ENCODE data around the gene TNF. TPM values are rescaled to one million over a fixed set of nuclear protein-coding genes. Genes with fewer than 3 reads are reported as not detected.

TNF gene
- total and polyA plus RNA-seq, 12 donors, result 0.22 to 3.2 (median 1.0) TPM; not detected in 1

GRCh38 chr6:31579119-31579505, 3.7 kb downstream of the TNF start:
- intact Hi-C loops (cut with DNase I), result no loop called here
- no peak for DNase-seq
- Histone ChIP-seq H3K36me3 (replicated peaks in 1 of 2) (no peaks in the 10 kb centered on the region), H3K4me3 (no peak overlapping the region), H3K27me3 (no peaks in the 10 kb centered on the region), H3K4me1 (replicated peaks in 1 of 2) (peaks cover 4 to 5% of the 10 kb centered on the region in 2 donors), H3K27ac (no peak overlapping the region), H3K9me3 (replicated peaks in 1 of 3) (no peaks in the 10 kb centered on the region)
- TF ChIP-seq CTCF (IDR thresholded peaks at IDR 0.05) (no peak), POLR2A (IDR thresholded peaks at IDR 0.05) (no peak)
- WGBS, 4 donors, result 87 to 94% (median 92%) methylated on average over 3 of the region's 3 CpGs

DNA sequence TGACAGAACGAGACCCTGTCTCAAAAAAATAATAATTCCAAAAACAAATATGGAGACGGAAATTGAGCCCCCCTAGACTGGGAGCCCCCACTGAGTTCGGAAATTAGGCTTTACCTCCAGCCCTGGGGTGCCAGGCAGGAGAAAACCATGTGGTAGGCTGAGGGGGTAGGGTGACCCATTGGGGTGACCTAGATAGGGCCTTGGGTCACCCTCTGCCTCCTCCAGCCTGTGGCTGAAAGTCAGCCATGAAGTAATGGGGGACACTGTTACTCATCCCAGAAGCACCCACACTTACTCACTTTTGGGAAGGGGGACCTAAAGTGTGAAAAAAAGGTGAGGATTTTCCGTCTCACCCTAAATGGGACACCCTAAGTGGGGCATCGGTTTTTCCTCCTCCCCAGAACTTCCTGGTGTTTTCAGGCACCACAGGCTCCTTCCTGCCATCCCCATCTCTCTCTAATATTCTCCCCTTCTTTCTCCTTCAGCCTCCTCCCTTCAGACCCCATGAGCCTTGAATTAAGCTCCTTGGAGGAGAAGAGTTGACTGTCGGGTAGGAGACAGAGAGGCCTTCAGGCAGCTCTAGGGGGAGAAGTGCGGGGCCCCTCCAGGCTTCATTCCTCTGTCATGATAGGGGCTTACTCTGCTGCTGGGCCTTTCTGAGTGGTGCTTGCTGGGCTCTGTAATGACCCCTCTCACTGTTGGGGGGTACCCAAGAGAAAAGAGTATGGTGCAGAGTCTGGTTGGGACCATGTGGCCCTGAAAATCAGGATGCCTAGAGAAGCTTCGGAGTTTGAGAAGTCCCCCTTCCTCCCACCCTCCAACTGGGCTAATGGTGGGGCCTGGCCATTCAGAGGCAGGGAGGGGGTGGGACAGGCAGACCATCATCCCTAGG, 4.4 kb downstream of the TNF start:
- Histone ChIP-seq H3K27me3 (no peaks in the 10 kb centered on the region), H3K4me1 (replicated peaks in 1 of 2) (peaks cover 4 to 5% of the 10 kb centered on the region in 2 donors), H3K36me3 (replicated peaks in 1 of 2) (no peaks in the 10 kb centered on the region), H3K9me3 (replicated peaks in 1 of 3) (no peaks in the 10 kb centered on the region), H3K4me3 (no peak overlapping the region), H3K27ac (no peak overlapping the region)
- intact Hi-C loops (cut with DNase I), result no loop called here
- no peak for TF ChIP-seq CTCF (IDR thresholded peaks at IDR 0.05)
- 87 to 90% (median 89%) methylated on average over 8 of the region's 8 CpGs for WGBS, 4 donors
- DNase-seq, result no peak

GRCh38 chr6:31580438-31580740, 5.0 kb downstream of the TNF start:
- H3K27me3 ChIP-seq, result no peaks in the 10 kb centered on the region
- H3K9me3 ChIP-seq (replicated peaks in 1 of 3), result no peaks in the 10 kb centered on the region
- H3K36me3 ChIP-seq (replicated peaks in 1 of 2), result no peaks in the 10 kb centered on the region
- WGBS, 4 donors, result 34 to 40% (median 38%) methylated on average over 11 of the region's 11 CpGs
- peak overlapping the region in 3 of 5 donors; percentile 45 to 77 (median 75) for H3K27ac ChIP-seq
- DNase-seq, result no peak
- peak overlapping the region in 2 of 4 donors; percentile 54 to 59 for H3K4me3 ChIP-seq
- intact Hi-C loops (cut with DNase I), result no loop called here
- TF ChIP-seq CTCF (IDR thresholded peaks at IDR 0.05), result no peak
- TF ChIP-seq POLR2A (IDR thresholded peaks at IDR 0.05), result no peak
- peaks cover 4 to 5% of the 10 kb centered on the region in 2 donors for H3K4me1 ChIP-seq (replicated peaks in 1 of 2)

- peak; percentile 78 to 98 (median 91) for TF ChIP-seq CTCF (IDR thresholded peaks at IDR 0.05)
- TF ChIP-seq POLR2A (IDR thresholded peaks at IDR 0.05), result peak; percentile 6 to 61
- H3K4me1 ChIP-seq (replicated peaks in 1 of 2), result peaks cover 4 to 5% of the 10 kb centered on the region in 2 donors
- 0 to 1% (median 1%) methylated on average over 38 to 62 of the region's 62 CpGs for WGBS, 4 donors
- no peaks in the 10 kb centered on the region for H3K27me3 ChIP-seq
- DNase-seq, result peak; percentile 79 to 91 (median 87)
- H3K36me3 ChIP-seq (replicated peaks in 1 of 2), result no peaks in the 10 kb centered on the region
- H3K9me3 ChIP-seq (replicated peaks in 1 of 3), result no peaks in the 10 kb centered on the region
- H3K4me3 ChIP-seq, result peak overlapping the region; percentile 54 to 73 (median 61)
- intact Hi-C loops (cut with DNase I), result no loop called here
- peak overlapping the region in 4 of 5 donors; percentile 45 to 77 (median 68) for H3K27ac ChIP-seq
Observed at GRCh38 chr6:31580807-31581433, 5.6 kb downstream of the TNF start.
